Endometrial microvascular endothelial cells (primary cell): ENCODE data around the gene EXOC6. TPM values are rescaled to one million over a fixed set of nuclear protein-coding genes. Genes with fewer than 3 reads are reported as not detected.
"Not testable (repeated sequence)": the region's sequence is repeated elsewhere in the genome, so short reads cannot be mapped to it uniquely, and the experiment has no call there.

ENCODE experiments used
- in situ Hi-C: cut with HindIII; loops from 2 replicates; pipeline ENCODE4 v1.10.0; 2017; ENCODE audit warnings: low sequenced_read_pairs, low pct_unique_long_range_greater_than_20kb; ENCODE audit errors: inconsistent ontology term
- total RNA-seq: library from RNA; depleted of rRNA; stranded (reverse); fragments of >200 nt; gene quantifications from one replicate; pipeline ENCODE4 v1.2.3, GENCODE V29; 2015; ENCODE audit errors: inconsistent ontology term

Gene EXOC6
- total RNA-seq, 1 donor from 2014 or later: 78.2 TPM

GRCh38 chr10:92915892-92916291, 67.6 kb downstream of the EXOC6 start:
- in situ Hi-C loops: no loop called here

GRCh38 chr10:92916433-92916832, 68.1 kb downstream of the EXOC6 start:
- in situ Hi-C loops: no loop called here

GRCh38 chr10:92918603-92919002, 70.3 kb downstream of the EXOC6 start:
- in situ Hi-C loops: no loop called here

DNA sequence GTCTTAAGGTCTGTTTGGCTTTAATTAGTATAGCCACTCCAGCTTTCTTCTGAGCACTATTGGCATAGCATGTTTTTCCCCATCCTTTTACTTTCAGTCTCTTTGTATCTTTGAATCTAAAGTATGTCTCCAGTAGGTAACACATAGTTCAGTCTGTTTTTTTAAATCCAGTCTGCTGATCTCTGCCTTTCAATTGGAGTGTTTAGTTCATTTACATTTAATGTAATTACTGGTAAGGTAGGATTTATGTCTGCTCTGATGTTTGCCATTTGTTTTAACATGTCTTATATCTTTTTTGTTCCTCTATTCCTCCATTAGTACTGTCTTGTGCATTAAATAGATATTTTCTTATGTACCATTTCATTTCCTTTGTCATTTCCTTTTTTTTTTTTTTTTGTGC, 72.5 kb downstream of the EXOC6 start:
- in situ Hi-C loops: no loop called here

- in situ Hi-C loops: no loop called here
These were observed 75.1 kb downstream of the EXOC6 start for GRCh38 chr10:92923416-92923815.

- in situ Hi-C loops: no loop called here
These were observed 81.6 kb downstream of the EXOC6 start for GRCh38 chr10:92929896-92930295.

DNA sequence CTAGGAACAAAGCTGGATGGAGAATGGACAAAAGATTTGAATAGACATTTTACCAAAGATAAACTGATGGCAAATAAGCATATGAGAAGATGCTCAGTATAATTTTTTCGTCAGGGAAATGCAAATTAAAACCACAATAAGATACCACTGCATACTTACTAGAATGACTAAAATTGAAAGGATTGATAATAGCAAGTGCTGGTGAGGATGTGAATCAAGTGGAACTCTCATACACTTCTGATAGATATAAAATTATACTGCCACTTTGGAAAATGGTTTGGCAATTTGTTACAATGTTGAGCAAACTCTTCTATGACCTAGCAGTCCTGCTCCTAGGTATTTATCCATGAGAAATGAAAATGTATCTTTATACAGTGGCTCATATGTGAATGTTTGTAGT, 83.3 kb downstream of the EXOC6 start:
- in situ Hi-C loops: no loop called here

GRCh38 chr10:92937876-92938275, 89.6 kb downstream of the EXOC6 start:
- in situ Hi-C loops: no loop called here

DNA sequence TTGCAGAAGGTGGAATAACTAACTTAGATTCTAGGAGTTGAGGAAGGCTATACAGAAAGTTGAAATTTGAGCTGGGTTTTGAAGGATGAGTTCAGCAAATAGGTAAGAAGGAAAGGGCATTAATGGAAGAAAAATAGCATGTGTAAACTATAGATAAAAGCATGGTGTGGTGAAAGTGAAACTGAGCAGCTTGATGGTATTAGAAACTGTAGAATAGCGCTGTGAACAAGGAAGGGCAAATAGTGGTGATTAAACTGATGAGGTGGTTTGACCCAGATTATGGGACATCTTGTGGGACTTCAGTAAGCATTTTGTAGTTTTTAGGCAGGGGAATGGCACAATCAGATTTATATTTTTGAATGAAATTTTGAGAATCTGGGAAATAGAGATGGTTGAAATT, 90.5 kb downstream of the EXOC6 start:
- in situ Hi-C loops: no loop called here

DNA sequence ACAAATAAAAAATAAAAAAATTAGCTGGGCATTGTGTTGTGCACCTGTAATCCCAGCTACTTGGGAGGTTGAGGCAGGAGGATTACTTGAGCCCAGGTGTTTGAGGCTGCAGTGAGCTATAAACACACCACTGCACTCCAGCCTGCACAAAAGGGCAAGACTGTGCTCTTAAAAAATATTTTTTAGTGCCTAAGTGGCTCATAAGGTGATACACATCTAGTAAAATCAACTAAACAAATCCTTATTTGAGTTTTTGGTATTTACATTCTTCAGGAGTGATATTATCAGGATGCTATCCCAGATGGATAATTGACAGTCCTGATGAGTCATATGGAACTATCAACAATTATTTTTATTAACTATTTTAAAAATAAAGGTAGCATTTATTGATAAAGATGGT, 93.9 kb downstream of the EXOC6 start:
- in situ Hi-C loops: no loop called here

GRCh38 chr10:92946491-92946890, 98.2 kb downstream of the EXOC6 start:
- in situ Hi-C loops: no loop called here

DNA sequence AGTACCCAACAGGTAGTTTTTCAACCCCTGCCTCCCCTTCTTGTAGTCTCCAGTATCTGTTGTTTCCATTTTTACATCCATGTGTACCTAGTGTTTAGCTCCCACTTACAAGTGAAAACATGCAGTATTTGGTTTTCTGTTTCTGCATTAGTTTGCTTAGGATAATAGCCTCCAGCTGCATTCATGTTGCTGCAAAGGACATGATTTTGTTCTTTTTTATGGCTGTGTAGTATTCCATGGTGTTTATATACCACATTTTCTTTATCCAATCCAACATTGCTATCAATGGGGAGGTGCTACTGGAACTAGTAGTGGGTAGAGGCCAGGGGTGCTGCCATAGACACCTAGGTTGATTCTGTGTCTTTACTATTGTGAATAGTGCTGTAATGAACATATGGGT, 104.3 kb downstream of the EXOC6 start:
- in situ Hi-C loops: not testable (repeated sequence)

- in situ Hi-C loops: no loop called here
These were observed 109.1 kb downstream of the EXOC6 start for GRCh38 chr10:92957223-92958010.

- in situ Hi-C loops: no loop called here
These were observed 113.3 kb downstream of the EXOC6 start for GRCh38 chr10:92961638-92962037.

DNA sequence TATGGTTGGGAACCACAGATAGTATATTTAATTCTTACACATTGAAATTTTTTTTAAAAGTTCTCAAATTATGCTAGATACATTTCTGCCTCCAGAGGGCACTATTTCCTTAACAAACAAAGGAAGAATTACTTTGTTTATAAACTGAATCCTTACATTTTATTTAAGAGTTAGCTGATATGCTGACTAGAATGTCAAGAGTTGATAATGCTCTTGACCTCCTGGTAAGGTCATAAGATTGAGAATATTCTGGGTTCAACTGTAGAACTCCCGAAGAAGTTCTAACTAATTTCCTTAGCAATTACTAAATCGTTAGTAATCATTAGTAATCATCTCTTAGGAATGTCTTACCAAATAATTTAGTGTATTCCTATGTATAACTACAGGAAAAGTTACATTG, 117.0 kb downstream of the EXOC6 start:
- in situ Hi-C loops: no loop called here

DNA sequence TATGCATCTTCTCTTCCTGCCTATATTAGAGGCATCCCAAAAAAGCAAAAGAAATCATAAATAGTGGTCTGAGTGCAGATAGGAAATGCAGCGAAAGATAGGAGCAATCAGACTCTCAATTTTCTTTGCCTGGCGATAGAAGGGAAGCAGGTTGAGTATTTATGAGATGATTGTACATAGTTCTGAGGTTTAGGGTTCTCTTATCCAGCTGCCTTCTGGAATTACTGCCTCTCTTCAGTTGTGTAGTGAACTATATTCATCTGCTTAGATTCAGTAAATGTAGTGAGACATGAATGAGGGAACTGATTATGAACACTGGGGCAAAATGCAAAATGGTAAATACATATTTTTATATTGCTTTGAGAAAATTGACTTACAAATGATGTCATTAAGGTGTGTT, 119.3 kb downstream of the EXOC6 start:
- in situ Hi-C loops: no loop called here

DNA sequence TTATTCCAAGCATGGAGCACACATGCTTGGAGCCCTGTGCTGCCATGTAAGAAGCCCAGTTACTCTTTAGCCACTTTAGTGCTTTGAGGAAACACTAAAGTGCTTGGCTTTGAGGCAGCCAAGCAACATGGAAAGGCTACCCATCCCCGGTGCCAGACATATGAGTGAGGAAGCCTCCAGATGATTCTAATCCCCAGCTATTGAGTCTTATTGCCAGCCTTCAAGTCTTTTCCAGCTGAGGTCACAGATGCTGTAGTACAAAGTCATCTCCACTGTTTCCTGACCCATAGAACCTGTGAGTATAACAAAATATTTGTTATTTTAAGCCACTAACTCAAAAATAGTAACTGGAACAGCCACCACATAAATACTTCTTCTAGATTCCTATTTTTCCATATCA, 120.8 kb downstream of the EXOC6 start:
- in situ Hi-C loops: no loop called here

DNA sequence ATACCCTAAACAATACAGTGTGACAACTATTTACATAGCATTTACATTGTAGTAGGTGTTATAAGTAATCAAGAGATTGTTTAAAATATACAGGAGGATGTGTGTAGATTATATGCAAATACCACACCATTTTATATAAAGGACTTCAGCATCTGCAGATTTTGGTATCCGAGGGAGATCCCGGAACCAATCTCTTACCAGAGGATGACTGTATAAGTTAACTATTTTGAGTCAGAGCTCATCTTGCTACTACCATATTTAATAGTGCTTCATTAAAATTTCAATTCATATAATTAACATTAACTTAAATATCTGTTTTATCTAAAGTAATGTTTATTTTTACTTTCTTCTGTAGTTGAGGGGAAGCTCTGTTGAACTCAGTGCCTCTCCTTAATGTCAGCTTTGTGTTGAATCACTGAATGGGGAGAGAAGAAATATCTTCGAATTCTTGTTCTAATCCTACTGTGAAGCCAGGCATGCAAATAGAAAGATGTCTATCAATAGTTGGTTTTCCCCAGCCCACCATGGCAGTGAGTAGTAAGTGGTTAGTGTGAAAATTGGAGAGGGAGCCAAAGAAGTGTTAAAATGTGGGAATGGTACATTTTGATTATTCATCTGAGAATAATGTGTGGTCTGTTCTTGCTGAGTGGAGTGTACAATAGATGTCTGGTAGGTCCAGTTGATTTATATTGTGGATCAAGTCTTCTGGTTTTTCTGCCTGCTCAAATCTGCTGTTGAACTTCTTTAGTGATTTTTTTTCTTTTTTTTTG, 122.2 kb downstream of the EXOC6 start:
- in situ Hi-C loops: no loop called here

DNA sequence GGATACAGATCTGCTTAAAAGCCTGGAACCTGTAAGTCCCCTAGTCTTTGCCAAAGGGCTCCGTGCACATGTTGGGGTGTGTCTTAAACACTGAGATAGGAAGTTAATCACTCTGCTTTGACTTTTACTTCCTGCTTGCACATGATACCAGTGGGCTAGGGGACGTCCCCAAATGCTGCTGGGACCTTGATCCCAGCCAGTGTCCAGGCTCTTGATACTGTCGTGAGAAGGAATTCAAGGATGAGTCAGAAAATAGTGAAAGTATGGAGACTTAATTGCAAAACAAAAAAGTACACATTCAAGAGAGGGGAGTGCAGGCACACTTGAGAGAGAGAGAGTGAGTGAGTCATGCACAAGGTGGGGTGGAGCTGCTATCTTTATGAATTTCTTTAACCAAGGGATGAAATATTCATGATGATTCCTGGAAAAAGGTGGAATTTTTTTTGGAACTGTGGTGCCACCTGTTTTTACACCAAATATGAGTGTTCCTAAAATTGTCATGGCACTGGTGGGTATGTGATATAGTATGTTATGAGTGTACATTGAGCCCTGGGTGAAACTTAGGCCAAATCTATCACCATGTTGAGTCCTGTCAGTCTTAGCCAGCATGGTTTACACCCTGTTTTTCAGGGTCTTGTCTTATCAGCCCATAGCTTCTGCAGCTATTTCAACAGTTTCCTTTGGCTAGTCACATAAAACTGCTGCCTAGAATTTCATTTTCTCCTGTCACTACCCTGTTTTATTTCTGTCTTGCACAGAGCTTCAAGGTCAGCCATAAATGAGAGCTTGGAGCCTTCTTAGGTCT, 123.9 kb downstream of the EXOC6 start:
- in situ Hi-C loops: no loop called here

- in situ Hi-C loops: no loop called here
These were observed 124.6 kb downstream of the EXOC6 start for GRCh38 chr10:92972886-92973285.
